GM08714 (cell line): ENCODE data around the gene SRXN1.
"Not testable (repeated sequence)": the region's sequence is repeated elsewhere in the genome, so short reads cannot be mapped to it uniquely, and the experiment has no call there.

ENCODE experiments used
- H3K4me3 ChIP-seq: fragments of 200-500 bp; sonication (Bioruptor generic); 2 replicates; pipeline ENCODE4 v1.5.1; 2014; ENCODE audit warnings: mild to moderate bottlenecking, low read length, inconsistent platforms
- ZNF274 ChIP-seq: IDR thresholded peaks from 2 replicates; pipeline ENCODE4 v1.6.1; 2012; ENCODE audit warnings: mild to moderate bottlenecking, low read depth, low read length

SRXN1 gene

DNA sequence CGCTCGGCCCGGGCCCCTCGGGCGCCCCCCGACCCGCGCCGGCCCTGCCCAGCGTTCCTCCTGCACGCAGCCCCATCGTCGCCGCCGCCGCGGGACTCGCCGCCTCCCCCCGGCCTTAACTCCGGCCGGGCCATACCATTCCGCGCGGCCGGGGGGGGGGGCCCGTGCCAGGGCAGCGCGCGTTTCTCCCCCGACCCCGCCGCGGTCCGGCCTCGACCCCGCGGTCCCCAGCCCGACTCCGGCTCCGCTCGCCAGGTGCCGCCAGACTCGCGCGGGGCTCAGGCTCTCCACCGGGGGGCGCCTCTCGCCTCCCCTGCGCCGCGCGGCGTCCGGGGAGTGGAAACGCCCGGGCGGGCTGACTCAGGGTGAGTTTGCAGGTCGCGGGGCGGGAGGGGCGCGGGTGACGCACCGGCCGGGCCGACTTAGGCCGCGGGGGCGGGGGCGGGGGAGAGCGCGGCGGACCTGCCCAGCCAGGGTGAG, at the start of gene SRXN1:
SRXN1 (minus strand) TSS at position 91 of the 480 bp plus-strand sequence; CDS start at position 76, 15 bp downstream.
- no peak for TF ChIP-seq ZNF274
- peak within 1 kb of the TSS; percentile 84 for H3K4me3 ChIP-seq

DNA sequence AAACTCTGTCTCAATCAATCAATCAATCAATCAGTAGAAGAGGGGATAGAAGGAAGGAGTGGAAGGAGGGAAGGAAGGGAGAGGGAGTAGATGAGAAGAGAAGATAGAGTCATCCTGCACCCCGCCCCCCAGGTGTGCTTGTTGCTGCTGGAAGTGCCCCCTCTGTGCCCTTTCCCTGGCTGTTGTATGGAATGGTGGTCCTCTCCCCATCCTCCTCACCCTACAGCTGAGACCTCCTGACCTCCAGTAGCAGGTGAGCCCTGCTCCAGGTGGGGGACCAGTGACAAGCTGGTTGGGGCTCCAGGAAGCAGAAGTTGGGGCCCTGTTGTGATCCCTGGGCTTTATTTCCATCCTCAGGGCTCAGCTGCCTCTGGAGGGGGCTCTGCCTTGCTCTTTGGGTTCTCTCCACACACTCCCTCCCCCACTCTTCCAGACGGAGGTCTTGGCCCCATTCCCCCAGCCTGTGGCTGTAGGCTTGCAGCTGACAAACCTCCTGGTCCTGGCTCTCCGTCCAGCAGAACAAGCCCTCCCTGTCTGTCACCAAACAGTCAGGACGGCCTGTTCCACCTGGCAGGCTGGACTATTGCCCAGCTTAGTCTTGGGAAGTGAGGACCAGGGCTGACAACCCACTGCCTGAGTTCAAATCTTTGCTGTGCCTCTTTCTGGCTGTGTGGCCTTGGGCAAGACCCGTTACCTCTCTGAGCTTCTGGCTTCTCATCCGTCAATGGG, 48.6 kb upstream of the SRXN1 start:
- H3K4me3 ChIP-seq = no peak overlapping the region
- no peak for TF ChIP-seq ZNF274

DNA sequence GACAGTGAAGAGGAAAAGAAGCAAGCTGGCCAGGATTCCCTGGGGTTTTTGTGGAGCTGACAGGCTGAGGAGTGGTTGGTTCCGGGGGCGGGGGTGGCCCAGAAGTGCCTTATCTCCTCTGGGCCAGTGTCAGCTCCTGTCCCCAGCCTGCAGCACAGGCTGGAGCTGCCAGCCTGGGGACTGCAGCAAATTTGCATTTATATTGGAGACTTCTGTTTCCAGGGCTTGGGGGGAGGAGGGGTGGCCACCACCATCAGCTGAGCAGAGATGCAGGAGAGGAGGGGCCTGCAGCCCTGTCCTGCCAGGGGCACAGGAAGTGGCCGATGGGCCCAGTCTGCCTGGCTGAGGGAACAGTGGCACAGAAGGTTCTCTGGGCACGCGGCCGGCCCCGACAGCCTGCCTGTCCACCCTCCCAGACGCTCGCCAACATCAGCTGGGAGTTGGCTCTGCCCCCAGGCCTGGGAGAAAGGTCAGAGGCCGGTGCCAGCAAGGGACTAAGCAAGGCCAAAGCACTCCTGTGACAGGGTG, 46.9 kb upstream of the SRXN1 start:
- H3K4me3 ChIP-seq = no peak overlapping the region

DNA sequence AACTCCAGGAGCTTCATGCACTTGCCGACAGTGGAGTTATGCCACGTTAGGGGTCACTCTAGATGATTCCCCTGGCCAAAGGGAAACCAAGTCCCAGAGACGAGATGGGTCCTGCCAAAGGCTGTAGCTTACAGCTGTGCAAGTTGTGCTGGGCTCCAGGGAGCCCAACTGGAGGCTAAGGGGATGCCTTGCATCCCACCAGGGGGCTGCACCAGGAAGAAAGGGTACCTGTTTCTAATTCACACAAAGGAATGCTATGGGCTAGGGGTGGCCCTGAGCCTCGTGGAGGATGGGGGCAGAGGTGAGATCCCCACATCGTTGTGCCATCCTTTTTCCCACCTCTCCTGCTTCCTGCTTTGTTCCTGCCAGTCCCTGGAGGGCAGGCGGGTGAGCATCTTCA, 46.3 kb upstream of the SRXN1 start:
- no peak overlapping the region for H3K4me3 ChIP-seq
- no peak for TF ChIP-seq ZNF274

More for the DNA sequence above, 46.9 kb upstream of the SRXN1 start:
- TF ChIP-seq ZNF274 = no peak

DNA sequence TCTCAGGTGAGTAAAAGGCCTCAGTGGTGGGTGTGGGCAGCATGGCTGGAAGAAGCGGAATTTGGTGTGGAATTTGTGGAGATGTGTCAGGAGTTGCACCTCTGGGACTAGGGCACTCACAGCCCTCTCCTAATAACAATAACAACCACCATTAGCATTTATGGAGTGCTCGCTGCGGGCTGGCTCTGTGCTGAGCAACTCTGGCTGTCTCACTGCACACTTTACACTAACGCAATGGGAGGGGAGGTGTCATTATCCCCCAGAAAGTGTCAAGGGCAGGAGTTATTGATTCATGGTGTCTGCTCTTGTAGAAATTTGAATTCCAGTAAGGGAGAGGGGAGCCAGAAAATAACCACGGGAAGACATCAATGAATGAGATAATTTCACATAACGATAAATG, 45.3 kb upstream of the SRXN1 start:
- H3K4me3 ChIP-seq = no peak overlapping the region
- TF ChIP-seq ZNF274 = no peak

DNA sequence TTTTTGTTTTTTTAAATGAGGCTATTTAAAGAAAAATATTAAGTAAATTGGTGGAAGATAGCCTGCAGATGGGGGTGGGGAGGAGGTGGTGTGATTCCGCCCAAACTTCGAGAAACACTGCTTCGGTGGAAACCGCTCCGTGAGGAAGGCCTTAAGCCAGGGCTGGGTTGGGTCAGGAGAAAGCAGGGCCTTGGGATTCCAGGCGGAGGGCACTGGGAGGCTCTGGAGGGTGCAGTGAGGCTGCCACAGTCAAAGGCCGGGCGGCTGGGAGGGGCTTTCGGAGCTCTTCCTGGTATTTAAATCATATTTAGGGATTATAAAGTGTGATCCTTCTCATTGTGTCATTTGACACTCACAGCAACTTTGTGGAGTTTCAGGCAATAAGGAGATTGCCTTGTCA, 44.8 kb upstream of the SRXN1 start:
- H3K4me3 ChIP-seq = no peak overlapping the region
- TF ChIP-seq ZNF274 = no peak

DNA sequence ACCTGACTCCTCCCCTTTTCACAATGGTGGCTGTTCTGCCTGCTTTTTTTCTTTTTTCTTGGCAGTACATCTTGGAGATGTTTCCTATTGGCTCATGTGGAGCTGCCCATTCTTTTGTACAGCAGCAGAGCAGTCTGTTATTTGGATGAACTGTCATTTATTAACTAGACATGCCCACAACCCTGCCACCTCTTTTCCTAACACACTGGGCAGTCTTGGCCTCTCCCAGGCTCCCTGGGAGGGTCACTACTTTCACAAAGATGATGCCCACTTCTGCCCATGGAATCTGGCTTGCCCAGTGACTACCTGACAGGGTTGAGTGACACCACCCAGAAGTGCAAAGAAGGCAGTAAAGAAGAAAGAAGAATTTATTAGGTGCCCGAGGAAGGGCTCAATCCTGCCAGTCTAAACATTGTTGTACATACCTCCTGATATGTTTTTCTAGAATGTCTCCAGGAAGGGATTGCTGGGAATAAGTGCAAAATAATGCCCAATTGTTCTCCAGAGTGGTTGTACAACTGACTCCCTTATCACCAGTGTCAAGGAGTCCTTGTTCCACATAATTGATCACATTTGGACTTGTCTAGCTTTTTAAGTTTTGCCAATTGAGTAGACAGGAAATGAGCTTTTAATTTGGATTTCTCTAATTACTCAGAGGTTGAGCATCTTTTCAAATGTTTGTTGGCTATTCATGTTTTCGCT, 42.3 kb upstream of the SRXN1 start:
- TF ChIP-seq ZNF274 = no peak

DNA sequence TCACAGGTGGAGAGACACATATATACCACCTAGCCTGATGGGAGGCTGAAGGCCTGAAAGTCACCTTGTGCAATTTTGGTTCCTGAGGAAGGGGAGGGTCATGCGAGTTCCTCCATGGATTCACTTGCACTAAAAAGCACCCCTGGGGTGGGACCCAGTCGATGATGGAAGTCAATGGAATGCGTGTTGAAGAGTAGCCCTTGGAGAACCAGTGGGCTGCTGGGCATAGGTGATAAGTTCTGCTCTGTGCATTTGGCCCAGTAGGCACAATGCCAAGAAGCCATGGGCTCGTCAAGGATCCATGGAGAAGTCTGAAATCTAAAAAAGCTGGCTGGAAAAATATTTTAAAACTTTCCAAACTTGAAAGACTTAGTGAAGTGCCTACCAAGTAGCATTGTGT, 41.5 kb upstream of the SRXN1 start:
- no peak for TF ChIP-seq ZNF274
- H3K4me3 ChIP-seq = no peak overlapping the region

More for the DNA sequence above, 42.3 kb upstream of the SRXN1 start:
- H3K4me3 ChIP-seq = no peak overlapping the region

DNA sequence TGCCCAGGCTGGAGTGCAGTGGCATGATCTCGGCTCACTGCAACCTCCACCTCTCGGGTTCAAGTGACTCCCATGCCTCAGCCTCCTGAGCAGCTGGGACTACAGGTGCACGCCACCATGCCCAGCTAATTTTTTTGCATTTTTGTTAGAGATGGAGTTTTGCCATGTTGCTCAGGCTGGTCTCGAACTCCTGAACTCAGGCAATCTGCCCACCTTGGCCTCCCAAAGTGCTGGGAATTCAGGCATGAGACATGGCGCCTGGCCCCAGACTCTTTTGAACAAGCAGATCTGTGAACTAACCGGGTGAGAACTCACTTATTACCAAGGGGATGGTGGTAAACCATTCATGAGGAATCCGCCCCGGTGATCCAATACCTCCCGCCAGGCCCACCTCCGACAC, 40.8 kb upstream of the SRXN1 start:
- not testable (repeated sequence) for H3K4me3 ChIP-seq

DNA sequence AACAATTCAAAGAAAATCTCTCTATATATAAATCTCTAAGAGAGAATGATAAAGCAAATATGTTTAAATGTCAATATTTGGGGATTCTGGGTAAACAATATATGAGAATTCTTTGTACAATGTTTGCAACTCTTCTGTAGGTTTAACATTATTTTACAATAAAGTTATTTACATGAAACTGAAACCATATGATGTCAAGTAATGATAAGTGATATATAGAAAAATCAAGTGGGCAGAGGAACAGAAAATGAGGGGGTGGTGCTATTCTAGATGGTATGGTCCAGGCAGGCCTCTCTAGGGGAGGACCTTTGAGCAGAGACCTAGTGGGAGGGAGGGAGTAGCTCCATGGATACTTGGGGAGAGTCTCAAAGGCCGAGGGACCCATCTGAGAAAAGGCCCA, 39.0 kb upstream of the SRXN1 start:
- no peak for TF ChIP-seq ZNF274
- no peak overlapping the region for H3K4me3 ChIP-seq

DNA sequence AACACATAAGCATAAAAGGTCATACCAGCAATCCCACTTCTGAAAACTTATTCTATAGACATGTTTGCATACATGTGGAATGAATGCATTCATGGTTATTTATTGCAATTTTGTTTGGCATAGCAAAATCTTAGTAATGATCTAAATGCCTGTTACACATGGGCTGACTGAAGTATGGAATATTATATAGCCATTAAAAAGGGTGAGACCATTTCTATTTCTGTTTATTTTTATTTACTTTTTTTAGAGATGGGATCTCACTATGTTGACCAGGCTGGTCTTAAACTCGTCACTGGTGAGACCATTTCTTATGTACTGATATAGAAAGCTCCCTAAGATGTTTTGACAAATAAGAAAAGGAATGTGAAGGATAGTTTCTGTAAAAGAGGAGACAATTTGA, 36.9 kb upstream of the SRXN1 start:
- no peak overlapping the region for H3K4me3 ChIP-seq
- no peak for TF ChIP-seq ZNF274

DNA sequence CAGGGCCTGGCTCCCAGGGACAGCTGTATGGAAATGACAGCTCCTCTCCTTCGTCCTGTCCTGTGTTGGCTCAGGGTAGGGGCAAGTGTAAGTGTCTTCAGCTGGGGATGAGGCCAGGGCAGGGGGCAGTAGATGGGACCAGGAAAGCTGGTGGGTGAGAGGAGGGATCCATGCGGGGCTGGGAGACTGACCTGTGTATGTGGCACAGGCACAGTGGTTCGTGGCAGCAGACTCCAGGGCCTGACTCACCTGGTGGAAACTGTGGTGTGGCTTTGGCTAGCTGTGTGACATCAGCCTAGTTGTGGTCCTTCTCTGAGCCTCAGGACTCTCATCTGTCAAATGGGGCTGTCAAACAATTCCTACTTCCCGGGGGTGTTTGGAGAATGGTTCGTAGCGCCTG, 36.3 kb upstream of the SRXN1 start:
- no peak overlapping the region for H3K4me3 ChIP-seq
- no peak for TF ChIP-seq ZNF274

DNA sequence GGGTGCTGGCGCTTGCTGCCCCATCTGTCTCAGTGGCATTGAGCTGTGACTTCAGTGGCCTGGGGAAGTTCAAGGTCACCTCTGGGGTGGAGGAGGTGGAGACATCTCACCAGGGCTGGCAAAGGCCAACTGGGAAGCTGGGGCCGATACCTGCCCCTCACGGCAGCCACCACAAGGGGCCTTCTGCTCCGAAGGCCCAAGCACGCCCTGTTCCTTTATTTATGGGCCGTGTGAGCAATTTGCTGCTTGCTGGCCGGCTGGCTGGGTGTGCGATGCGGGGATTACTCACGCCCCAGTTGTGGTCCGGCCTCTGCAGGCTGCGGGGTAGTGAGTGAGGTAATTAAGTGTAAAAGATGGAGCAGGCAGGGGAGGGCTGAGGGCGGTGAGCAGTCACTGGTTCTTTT, 35.8 kb upstream of the SRXN1 start:
- TF ChIP-seq ZNF274 = no peak

DNA sequence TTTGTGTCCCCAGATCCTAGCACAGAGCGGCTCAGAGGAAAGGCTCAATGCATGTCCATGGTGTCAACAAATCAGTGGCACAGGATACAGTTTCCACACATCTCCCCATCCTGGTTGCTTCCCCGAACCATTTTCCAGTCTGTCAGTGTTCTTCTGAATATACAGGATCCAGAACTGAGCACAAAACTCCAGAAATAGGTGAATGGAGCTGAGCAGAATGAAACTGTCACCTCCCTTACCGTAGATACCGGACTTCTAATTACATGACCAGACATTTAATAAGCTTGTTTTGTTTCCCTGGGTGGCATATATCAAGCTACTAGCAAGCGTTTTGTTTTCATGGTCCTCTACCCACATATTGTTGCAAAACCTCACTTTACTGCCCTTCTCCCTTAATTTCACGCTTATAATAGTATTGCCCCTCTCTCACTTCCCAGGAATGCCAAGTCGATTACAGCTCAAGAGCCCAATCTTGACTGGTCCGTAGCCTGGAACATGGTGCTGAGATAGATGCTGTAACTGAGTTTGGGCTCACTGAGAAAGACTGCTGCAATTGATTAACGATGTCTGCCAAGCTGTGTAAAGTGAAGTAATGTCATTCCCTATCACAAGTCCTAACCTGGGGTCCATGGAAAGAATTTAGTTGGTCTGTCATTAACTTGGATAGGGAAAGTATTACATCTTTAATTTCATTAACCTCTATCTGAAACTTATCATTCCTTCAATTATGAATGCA, 34.6 kb upstream of the SRXN1 start:
- H3K4me3 ChIP-seq = no peak overlapping the region
- no peak for TF ChIP-seq ZNF274

More for the DNA sequence above, 35.8 kb upstream of the SRXN1 start:
- no peak overlapping the region for H3K4me3 ChIP-seq
